ENCODE measurements around the gene WSCD2. TPM values are rescaled to one million over a fixed set of nuclear protein-coding genes. Genes with fewer than 3 reads are reported as not detected.

The WSCD2 gene
- total RNA-seq, 1 donor from 2014 or later, result 2.9 TPM

GRCh38 chr12:108254517-108255251 lies 125.6 kb downstream of the WSCD2 start:
- DNase-seq (ENCODE audit: low spot score in 2 of 2) (no peak), FAIRE-seq (no peak)

- DNase-seq (ENCODE audit: low spot score in 2 of 2), result no peak
- FAIRE-seq, result no peak
These were observed 126.1 kb downstream of the WSCD2 start for GRCh38 chr12:108255252-108255602.

GRCh38 chr12:108257004-108257403 lies 127.9 kb downstream of the WSCD2 start:
- FAIRE-seq, result no peak
- DNase-seq (ENCODE audit: low spot score in 2 of 2), result no peak

GRCh38 chr12:108257610-108258106 lies 128.6 kb downstream of the WSCD2 start:
- FAIRE-seq (no peak), DNase-seq (ENCODE audit: low spot score in 2 of 2) (no peak)

- DNase-seq (ENCODE audit: low spot score in 2 of 2) (no peak), FAIRE-seq (no peak)
These were observed 131.0 kb downstream of the WSCD2 start for GRCh38 chr12:108260039-108260438.

DNA sequence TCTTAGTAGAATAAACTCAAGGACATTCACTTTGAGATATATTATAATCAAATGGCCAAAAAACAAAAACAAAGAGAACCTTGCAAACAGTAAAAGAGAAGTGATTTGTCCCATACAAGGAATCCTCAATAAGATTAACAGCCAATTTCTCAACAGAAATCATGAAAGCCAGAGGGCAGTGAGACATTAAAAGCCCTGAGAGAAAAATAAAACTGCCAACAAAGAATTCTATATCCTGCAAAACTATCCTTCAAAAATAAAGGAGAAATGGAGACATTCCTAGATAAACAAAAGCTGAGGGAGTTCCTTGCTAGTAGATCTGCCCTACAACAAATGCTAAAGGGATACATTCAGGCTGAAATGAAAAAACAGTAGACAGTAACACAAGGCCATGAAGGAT lies 131.9 kb downstream of the WSCD2 start:
- FAIRE-seq, result no peak

DNA sequence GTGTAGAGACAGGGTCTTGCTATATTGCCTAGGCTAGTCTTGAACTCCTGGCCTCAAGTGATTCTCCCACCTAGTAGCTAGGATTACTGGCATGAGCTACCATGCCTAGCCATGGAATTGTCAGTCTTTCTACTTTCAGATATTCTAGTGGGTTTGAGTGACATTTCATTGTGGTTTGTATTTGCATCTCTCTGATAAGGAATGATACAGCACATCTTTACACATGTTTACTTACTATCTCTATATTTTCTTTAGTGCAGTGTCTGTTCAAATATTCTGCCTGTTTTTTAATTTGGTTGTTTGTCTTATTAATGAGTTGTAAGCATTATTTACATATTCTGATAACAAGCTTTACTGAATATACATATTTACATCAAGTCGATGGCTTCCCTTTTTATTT lies 136.4 kb downstream of the WSCD2 start:
- FAIRE-seq (no peak), DNase-seq (ENCODE audit: low spot score in 2 of 2) (no peak)

More for the DNA sequence above, 131.9 kb downstream of the WSCD2 start:
- DNase-seq (ENCODE audit: low spot score in 2 of 2), result no peak

- FAIRE-seq (no peak), DNase-seq (ENCODE audit: low spot score in 2 of 2) (no peak)
These were observed 137.0 kb downstream of the WSCD2 start for GRCh38 chr12:108266131-108266530.

- FAIRE-seq, result no peak
- no peak for DNase-seq (ENCODE audit: low spot score in 2 of 2)
These were observed 138.4 kb downstream of the WSCD2 start for GRCh38 chr12:108267450-108267849.

GRCh38 chr12:108268397-108268796 lies 139.3 kb downstream of the WSCD2 start:
- FAIRE-seq (no peak), DNase-seq (ENCODE audit: low spot score in 2 of 2) (no peak)

DNA sequence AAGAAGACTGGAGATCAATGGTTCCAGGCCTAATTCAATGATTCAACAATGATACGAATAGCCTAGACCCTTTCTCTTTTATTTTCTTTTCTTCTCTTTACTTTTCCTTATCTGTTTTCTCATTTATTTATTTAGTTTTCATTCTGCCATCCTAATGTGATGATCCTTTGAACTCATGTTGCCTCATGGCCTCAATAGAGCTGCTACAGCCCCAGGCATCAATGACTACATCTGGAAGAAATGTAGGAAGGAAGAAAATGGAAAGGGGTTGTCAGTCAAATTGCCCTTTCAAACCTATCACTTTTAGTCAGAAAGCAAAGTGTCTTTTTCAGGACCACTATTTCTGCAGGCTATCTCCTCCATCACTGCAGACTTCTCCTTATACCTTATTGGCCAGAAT lies 140.1 kb downstream of the WSCD2 start:
- no peak for FAIRE-seq

GRCh38 chr12:108270035-108270848 lies 141.2 kb downstream of the WSCD2 start:
- FAIRE-seq, result no peak
- DNase-seq (ENCODE audit: low spot score in 2 of 2), result no peak

More for the DNA sequence above, 140.1 kb downstream of the WSCD2 start:
- DNase-seq (ENCODE audit: low spot score in 2 of 2), result no peak

DNA sequence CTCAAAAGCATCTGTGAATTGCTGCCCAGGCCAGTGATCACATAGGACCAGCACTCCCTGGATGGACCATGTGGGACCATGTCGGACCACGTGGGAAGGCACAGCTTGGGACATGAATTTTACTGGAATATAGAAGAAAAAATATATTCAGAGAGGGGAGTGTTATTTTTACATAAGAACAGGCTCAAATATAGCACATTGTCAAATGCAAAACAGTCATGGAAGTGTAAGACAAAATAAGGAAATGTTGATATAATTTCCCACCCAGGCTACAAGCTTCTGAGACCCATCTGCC lies 141.7 kb downstream of the WSCD2 start:
- DNase-seq (ENCODE audit: low spot score in 2 of 2), result no peak
- FAIRE-seq, result no peak

DNA sequence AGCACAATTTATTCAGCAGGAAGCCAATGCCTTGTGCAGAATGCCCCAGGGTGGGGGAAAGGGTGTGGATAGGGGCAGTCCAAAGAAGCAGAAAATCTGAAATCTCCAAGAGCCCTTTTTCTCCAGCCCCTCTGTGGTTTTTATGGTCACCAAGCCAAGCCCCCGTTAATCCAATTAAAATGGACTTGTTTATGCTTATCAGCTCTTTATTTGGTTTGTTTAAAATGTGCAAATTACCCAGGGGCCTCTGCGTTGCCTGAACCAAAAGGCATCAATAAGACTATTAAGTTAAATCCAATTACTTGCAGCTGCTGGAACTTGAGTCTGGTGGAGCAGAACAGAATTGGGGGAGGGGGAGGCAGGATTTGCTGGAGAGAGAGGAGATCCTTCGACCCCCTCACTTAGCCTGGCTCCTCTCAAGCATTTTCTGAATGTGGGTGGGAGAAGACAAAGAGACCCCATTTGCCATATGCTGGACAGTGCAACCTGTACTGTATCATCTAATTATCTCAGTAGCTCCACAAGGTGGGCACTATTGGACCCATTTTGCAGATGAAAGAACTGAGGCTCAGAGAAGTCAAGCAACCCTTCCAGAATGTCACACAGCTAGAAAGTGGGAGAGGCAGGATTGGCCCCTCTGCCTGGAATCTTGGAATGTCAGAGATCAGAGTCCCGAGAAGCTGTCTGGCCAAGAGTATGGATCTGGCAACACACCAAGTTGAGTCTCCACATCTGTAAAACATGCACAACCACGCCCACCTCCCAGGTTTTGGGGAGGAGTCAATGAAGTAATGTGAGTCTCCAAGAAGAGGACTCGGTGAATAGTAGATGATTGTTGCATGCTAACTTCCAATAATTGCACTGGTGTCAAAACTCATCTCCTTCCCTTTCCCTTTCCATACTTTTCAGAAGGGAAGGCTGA lies 143.1 kb downstream of the WSCD2 start:
- DNase-seq (ENCODE audit: low spot score in 2 of 2) (no peak), FAIRE-seq (no peak)

DNA sequence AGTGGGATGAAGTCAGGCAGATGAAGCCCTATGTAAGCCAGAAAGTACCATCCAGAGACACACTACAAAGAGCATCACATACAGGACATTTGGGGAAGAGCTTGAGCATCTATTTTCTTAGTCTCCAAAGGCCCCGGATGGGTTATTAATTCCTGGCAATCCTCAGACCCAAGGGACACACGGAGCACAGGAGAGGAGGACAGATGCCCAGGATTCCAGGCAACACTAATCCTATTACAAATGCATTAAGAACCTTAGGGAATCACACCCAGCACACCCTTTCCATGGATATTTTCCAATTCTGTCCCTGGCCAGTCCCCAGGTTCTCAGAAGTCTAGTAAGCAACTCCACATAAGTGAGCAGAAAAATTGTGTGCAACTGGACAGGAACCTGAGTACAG lies 144.1 kb downstream of the WSCD2 start:
- FAIRE-seq (no peak), DNase-seq (ENCODE audit: low spot score in 2 of 2) (no peak)

- no peak for FAIRE-seq
- no peak for DNase-seq (ENCODE audit: low spot score in 2 of 2)
These were observed 148.5 kb downstream of the WSCD2 start for GRCh38 chr12:108277613-108278012.

GRCh38 chr12:108282160-108282559 lies 153.1 kb downstream of the WSCD2 start:
- no peak for DNase-seq (ENCODE audit: low spot score in 2 of 2)
- no peak for FAIRE-seq

DNA sequence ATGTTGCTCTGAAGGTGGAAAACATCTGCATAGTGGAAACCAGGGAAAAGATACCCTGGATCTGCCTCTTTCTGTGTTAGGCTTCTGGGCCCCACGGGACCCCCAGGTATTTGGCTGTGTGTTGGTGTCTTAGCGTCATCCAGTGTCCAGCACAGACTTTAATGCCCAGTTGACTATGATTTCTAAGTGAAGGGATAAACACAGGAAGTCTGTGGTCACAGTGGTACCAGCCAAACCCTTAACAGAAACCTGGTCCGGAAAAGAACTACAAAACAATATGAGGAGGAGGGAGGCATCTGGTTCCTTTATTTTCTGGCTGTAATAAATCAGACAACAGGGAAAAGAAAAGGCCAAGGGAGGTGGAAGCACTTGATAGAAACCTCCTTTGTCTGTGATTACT lies 153.6 kb downstream of the WSCD2 start:
- FAIRE-seq (no peak), DNase-seq (ENCODE audit: low spot score in 2 of 2) (no peak)

- no peak for FAIRE-seq
These were observed 155.1 kb downstream of the WSCD2 start for GRCh38 chr12:108284163-108284562.

DNA sequence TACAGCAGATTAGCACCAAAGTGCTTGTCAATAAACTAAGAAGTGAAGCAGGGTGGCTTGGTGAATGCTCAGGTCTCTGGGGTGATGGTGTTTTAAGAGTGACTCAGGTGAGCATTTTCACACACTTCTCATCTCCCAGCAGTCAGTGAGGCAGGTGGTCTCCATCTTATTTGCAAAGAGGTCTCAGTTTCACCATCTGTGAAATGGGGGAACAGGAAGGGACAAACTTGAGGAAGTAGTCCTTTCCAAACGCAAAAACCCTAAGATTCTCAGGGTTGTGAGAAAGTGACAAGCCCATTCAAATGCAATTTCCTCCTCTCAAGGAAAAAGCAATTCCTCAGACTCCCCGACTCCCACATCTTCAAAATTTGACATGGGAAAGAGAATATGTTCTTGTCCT lies 155.9 kb downstream of the WSCD2 start:
- no peak for DNase-seq (ENCODE audit: low spot score in 2 of 2)
- FAIRE-seq, result no peak

More at GRCh38 chr12:108284163-108284562, 155.1 kb downstream of the WSCD2 start:
- DNase-seq (ENCODE audit: low spot score in 2 of 2), result no peak

DNA sequence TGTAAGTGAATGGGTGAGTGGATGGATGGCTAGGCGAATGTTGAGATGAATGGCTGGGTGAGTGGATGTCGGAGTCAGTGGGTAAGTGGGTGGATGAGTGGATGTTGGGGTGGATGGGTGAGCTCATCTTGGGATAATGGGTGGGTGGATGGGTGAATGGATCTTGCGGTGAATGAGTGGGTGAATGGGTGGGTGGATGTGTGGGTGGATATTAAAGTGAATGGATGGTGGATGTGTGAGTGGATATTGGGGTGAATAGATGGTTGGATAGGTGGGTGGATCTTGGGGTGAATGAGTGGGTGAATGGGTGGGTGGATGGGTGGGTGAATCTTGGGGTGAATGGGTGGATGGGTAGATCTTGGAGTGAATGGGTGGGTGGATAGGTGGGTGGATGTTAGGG lies 158.1 kb downstream of the WSCD2 start:
- DNase-seq (ENCODE audit: low spot score in 2 of 2), result no peak
- FAIRE-seq, result no peak
